ENCODE measurements around the gene ANKDD1A.

Gene ANKDD1A

GRCh38 chr15:64895285-64896065 lies 16.2 kb upstream of the ANKDD1A start:
- no peak for DNase-seq (ENCODE audit: low read depth in 2 of 2)

- no peak for DNase-seq (ENCODE audit: low read depth in 2 of 2)
Measured at GRCh38 chr15:64896371-64897069, 15.2 kb upstream of the ANKDD1A start.

- no peak for DNase-seq (ENCODE audit: low read depth in 2 of 2)
Measured at GRCh38 chr15:64897345-64897985, 14.2 kb upstream of the ANKDD1A start.

- no peak for DNase-seq (ENCODE audit: low read depth in 2 of 2)
Measured at GRCh38 chr15:64898406-64898805, 13.3 kb upstream of the ANKDD1A start.

- DNase-seq (ENCODE audit: low read depth in 2 of 2), result no peak
Measured at GRCh38 chr15:64901141-64901540, 10.6 kb upstream of the ANKDD1A start.

- DNase-seq (ENCODE audit: low read depth in 2 of 2), result no peak
Measured at GRCh38 chr15:64901914-64902313, 9.8 kb upstream of the ANKDD1A start.

GRCh38 chr15:64902863-64903262 lies 8.8 kb upstream of the ANKDD1A start:
- no peak for DNase-seq (ENCODE audit: low read depth in 2 of 2)

GRCh38 chr15:64903326-64903950 lies 8.3 kb upstream of the ANKDD1A start:
- no peak for DNase-seq (ENCODE audit: low read depth in 2 of 2)

- no peak for DNase-seq (ENCODE audit: low read depth in 2 of 2)
Measured at GRCh38 chr15:64904189-64904588, 7.5 kb upstream of the ANKDD1A start.

GRCh38 chr15:64905119-64905831 lies 6.4 kb upstream of the ANKDD1A start:
- peak; percentile 52 to 62 for DNase-seq (ENCODE audit: low read depth in 2 of 2)

- DNase-seq (ENCODE audit: low read depth in 2 of 2), result no peak
Measured at GRCh38 chr15:64905941-64906340, 5.8 kb upstream of the ANKDD1A start.

GRCh38 chr15:64906402-64906801 lies 5.3 kb upstream of the ANKDD1A start:
- no peak for DNase-seq (ENCODE audit: low read depth in 2 of 2)

GRCh38 chr15:64907991-64908390 lies 3.7 kb upstream of the ANKDD1A start:
- no peak for DNase-seq (ENCODE audit: low read depth in 2 of 2)

- no peak for DNase-seq (ENCODE audit: low read depth in 2 of 2)
Measured at GRCh38 chr15:64909546-64909945, 2.2 kb upstream of the ANKDD1A start.

GRCh38 chr15:64912379-64913325 lies 950 bp downstream of the ANKDD1A start:
- DNase-seq (ENCODE audit: low read depth in 2 of 2), result no peak

GRCh38 chr15:64915518-64916227 lies 4.0 kb downstream of the ANKDD1A start:
- DNase-seq (ENCODE audit: low read depth in 2 of 2), result no peak

GRCh38 chr15:64916365-64916764 lies 4.7 kb downstream of the ANKDD1A start:
- no peak for DNase-seq (ENCODE audit: low read depth in 2 of 2)

- DNase-seq (ENCODE audit: low read depth in 2 of 2), result no peak
Measured at GRCh38 chr15:64917211-64917610, 5.5 kb downstream of the ANKDD1A start.

- DNase-seq (ENCODE audit: low read depth in 2 of 2), result no peak
Measured at GRCh38 chr15:64919721-64920120, 8.0 kb downstream of the ANKDD1A start.

- DNase-seq (ENCODE audit: low read depth in 2 of 2), result no peak
Measured at GRCh38 chr15:64921711-64922110, 10.0 kb downstream of the ANKDD1A start.

Measured in stimulated activated CD8-positive, alpha-beta memory T cell treated with anti-CD3 and anti-CD28 coated beads, Interleukin-2, amount 100 ng/mL, for 1 hour (primary cell).